GM18870 (cell line): ENCODE data around the gene DNAJC7.
"Not testable (repeated sequence)": the region's sequence is repeated elsewhere in the genome, so short reads cannot be mapped to it uniquely, and the experiment has no call there.

Experiments
- ATAC-seq: cut with Tn5 transposase; IDR thresholded peaks from one replicate; pipeline ENCODE4 v1.9.1; 2021; ENCODE audit warnings: moderate library complexity; ENCODE audit not compliant: unreplicated experiment

DNAJC7 gene

GRCh38 chr17:42017866-42018200 is 594 bp upstream of the DNAJC7 start:
- ATAC-seq, result no peak

DNA sequence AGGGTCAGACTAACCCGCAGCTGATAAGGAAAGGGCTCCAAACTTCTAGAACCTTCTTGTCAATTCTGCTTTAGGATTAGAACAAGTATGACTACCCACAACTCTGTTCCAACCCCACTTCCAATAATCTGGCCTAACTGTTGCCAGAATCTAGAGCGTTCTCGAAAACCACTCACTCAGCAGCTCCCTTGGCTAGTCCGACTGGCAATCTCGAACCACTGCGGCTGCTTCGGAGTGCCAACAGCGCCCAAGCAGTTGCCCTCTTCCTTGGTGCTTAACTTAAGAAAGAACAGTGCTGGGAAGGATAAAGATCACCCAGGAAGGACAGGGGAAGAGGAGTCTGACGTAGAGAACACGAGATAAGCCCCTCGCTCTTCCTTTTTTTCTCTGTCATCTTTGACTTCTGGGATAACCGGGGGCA is 818 bp downstream of the DNAJC7 start:
- no peak for ATAC-seq

GRCh38 chr17:42013740-42014139 is 3.5 kb downstream of the DNAJC7 start:
- ATAC-seq, result not testable (repeated sequence)

DNA sequence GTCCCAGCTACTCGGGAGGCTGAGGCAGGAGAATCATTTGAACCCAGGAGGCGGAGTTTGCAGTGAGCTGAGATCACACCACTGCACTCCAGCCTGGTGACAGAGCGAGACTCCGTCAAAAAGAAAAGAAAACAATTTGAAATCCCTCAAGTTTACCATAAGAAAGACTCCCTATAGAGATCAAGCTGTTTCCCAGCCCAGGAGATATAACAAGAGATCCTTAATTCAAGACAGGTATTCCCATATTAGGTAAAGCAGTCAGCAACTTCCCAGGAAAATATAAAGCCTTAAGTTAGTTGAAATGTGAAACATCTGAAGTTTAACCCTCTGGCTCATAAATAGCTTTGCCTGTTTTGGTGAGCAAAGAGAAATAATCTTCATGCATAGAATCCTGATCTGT is 4.9 kb downstream of the DNAJC7 start:
- not testable (repeated sequence) for ATAC-seq

GRCh38 chr17:42010898-42011516 is 6.2 kb downstream of the DNAJC7 start:
- ATAC-seq, result no peak

DNA sequence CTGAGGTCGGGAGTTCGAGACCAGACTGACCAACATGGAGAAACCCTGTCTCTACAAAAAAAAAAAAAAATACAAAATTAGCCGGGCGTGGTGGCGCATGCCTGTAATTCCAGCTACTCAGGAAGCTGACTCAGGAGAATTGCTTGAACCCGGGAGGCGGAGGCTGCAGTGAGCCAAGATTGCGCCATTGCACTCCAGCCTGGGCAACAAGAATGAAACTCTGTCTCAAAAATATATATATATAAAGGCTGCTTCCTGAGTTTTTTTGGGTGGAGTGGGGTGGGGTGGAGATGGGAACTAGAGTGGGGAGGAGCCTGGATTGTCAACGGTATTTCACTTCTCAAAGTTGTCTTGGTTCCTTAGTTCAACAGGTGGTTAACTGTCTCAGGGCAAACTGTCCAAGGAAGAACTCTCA is 7.0 kb downstream of the DNAJC7 start:
- not testable (repeated sequence) for ATAC-seq

DNA sequence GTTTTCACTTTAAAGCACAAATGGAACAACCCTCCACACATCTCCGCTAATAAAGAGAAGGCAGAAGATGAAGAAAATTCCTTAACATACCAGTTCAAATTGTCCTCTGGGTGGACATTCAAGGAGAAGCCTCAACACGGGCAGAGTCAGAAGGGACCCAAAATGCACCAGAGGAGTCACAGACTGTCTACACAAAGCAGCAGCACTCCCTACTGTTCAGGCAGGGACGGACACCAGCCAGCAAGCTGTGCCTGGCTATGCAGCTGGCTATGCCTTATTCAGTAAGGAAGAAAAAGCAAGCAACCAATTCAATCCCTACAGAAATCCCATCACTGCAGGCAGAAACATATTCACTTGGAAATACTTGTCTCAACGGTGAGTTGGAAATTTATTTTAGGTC is 8.1 kb downstream of the DNAJC7 start:
- no peak for ATAC-seq

DNA sequence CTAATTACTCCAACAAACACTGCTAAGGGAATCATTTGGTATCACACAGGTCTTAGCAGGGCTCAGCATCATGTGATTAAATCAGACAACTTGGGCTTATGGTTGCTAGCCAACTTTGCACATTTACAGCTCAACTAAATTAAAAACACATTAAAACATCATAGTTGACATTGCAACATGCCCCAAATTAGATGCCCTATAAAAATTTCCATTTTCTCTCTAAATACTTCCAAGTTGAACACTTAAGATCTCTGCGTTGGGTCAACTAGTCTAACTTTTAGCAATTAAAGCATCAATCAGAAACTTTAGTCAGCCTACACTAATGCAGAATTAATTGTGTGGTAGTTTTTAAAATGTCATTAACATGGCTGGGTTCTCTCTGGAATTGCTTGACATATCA is 12.1 kb downstream of the DNAJC7 start:
- no peak for ATAC-seq

DNA sequence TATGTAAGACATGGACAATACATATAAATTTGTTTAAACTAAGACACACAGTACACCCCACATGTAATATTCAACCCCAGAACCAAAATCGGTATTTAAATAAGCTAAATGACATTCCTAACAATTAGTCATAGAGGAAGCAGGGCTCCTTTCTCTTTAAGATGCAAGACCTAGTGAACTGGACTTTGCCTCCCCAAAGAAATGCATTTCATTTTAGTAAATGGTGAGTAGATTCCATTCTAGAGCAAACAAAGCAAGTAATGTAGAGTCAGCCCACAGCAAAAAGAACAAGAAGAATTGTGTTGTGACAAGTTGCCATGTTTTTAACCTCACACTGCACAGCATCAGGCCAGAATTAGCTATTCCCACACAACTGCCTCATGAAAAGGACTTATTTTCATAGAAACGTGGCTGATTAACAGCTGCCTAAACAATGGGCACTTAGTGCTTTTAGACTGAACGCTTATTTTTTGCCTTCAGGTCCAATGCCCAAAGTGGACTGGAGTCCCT is 14.4 kb downstream of the DNAJC7 start:
- no peak for ATAC-seq

DNA sequence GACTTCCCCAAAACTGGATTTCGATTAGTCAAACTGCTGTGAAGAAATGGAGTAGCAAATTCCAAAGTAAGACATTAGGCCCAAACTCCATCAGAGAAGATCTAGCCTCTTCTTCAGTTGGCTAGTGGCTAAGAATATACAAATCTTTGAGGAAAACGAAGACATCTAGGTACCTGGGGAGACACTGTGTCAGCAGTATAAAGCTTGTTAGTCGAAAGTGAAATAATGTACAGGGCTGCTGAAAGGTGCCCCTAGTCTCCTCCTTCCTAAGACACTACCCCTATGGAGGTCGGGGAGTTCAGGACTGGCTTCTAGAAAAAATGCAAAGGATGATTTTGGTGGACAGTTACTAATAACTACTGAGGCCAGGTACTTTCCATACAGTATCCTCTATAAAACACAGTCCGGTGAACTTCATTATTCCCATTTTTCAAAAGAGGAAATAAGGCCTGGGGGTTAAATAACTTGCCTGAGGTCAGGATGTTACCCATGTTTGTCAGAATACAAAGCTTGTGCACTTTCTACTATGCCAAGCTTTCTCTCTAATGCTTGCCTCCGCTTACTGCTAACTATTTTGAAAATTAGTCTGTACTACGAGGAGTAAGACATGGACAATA is 15.0 kb downstream of the DNAJC7 start:
- ATAC-seq, result no peak

GRCh38 chr17:42001729-42002128 is 15.5 kb downstream of the DNAJC7 start:
- ATAC-seq, result no peak

DNA sequence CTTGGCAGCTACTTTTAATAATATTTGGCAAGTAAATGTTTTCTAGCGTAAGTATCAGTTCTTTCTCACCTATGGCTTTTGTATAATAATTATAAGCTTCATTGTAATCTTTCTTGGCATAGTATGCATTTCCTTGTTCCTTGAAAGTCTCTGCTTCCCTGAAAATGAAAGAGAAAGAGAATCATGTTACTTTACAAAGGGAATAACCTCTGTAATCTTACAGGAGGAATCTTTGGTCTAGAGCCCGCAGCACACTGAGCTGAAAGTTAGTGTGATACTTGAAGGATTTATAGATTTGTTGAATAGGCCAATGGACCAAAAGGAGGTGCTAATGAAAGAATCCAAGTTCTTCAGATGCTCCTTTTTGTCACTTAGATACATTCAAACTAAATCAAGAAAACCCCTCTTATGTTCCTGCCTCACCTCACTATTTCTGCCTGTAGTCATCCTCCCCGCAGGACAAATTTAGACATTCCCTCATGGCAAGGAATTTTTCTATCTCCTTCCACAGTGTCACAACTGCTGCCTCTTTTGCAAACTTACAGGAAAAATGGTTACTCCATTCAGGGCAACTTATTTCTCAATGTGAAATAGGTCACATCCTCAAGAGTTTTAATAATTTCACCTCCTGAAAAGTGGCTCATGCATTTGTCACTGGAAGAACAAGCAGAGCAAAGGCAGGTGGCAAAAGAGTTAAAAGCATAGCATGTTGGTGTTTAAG is 16.7 kb downstream of the DNAJC7 start:
- ATAC-seq, result no peak

DNA sequence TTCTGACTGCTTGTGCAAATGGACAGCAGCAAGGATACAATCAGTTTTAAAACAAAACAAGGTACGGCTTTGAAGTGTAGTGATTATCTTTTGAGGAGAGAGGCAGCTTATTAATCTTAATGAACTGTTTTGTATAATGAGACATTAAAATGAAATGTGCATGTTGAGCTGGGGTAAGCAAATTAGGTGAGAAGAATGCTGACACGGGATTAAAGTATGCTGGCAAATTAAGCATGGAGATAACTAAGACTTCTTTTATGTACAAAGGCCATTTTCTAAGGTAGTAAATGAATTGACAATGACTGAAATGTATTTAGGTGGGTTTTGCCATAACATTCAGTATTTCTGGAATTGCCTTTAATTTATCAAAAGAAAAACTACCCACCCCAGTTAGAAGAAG is 18.7 kb downstream of the DNAJC7 start:
- no peak for ATAC-seq

DNA sequence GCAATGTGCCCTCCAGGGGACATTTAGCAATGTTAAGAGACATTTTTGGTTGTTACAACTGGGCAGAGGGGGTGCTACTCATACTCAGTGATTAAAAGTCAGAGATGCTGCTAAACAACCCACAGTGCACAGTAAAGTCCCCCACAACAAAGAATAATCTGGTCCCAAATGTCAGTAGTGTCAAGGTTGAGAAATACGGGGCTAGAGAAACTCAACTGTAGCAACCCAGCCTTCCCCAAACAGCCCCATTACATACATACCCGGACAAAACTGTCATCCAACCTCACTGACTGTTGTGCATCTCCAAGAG is 20.4 kb downstream of the DNAJC7 start:
- no peak for ATAC-seq

GRCh38 chr17:41992576-41992975 is 24.7 kb downstream of the DNAJC7 start:
- no peak for ATAC-seq

GRCh38 chr17:41989702-41990419 is 27.4 kb downstream of the DNAJC7 start:
- no peak for ATAC-seq

DNA sequence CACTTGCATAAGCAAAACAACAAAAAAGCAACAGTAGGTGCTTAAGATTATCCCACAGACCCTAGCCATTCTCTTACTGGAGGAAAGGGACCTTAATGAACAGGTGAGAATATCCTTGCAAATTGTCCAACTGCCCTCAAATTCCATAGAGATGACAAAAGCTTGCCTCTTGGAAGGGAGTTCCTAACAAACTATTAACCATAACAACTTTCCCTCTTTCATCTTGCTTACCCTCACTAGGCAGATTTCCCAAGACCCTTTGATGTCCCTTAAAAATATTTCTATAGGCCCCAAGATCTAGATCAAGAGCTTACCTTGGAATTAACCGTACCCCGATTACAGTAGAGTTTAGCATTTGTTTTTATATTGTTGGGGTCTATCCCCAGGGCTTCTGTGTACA is 28.8 kb downstream of the DNAJC7 start:
- ATAC-seq, result no peak

DNA sequence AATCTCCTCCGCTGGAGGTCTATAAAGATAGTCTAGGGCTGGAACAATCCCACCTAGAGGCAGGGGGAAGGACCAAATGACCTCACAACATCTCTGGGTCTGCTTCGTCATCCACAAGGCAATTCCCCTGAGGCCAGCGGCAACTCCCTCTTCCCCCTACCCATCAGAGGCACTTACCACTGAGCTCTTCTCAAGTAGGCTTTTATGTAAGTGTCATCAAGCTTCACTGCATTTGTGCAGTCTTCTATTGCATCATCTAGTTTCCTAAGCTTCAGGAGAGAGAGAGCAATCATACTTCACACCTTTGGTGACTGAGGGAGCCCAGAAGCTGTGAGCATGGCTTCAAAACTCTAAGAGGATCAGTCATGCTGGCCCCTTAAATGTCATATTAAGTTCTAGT is 29.6 kb downstream of the DNAJC7 start:
- ATAC-seq, result no peak

DNA sequence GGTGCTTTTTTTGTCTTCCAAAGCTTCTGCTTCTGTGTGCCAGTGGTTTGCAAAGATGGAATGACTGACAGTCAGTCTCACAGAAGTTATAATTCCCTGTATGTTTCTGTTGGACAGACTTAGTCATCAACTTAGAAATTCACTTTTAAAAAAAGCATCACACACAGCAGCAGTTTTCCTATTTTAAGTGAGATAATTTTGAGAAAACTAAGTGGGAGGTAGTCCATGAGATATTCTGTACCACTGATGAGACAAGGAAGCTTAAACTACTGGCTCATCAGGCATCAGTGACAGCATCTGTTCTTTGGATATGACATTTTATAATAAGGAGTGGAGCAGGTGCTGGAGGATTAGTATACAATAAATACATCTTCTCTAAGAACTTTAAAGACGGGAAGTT is 30.6 kb downstream of the DNAJC7 start:
- ATAC-seq, result no peak

DNA sequence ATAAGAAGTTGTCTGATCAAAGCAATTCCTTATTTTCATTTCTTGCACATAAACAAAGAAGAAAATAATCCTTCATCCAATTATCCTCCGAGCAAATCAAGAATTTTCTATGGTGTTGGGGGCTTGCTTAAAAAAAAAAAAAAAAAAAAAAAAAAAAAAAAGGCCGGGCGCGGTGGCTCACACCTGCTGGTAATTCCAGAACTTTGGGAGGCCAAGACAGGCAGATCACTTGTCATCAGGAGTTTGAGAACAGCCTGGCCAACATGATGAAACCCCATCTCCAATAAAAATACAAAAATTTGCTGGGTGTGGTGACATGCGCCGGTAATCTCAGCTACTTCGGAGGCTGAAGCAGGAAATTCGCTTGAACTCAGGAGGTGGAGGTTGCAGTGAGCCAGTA is 31.3 kb downstream of the DNAJC7 start:
- no peak for ATAC-seq

DNA sequence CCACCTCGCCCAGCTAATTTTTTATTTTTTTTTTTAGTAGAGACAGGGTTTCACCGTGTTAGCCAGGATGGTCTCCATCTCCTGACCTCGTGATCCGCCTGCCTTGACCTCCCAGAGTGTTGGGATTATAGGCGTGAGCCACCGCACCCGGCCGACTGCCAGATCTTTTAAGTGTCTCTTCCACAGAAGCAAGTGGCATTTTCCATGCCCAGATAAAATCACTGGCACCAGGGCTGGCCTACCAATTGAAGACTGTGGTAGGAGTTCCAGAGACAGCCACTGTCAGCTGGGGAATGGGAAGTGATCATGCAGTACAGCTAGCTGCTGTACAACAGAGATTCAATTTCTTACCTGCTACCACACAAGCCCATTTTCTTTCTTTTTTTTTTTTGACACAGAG is 32.8 kb downstream of the DNAJC7 start:
- no peak for ATAC-seq
